ENCODE measurements around the gene TPST2. TPM values are rescaled to one million over a fixed set of nuclear protein-coding genes. Genes with fewer than 3 reads are reported as not detected.

The TPST2 gene
- polyA plus RNA-seq, 1 experiment = 33.6 TPM

GRCh38 chr22:26527574-26528465 lies 62.1 kb downstream of the TPST2 start:
- H3K27me3 ChIP-seq (ENCODE audit: control insufficient read depth, insufficient read depth, low read length) = no peaks in the 10 kb centered on the region
- no peaks in the 10 kb centered on the region for H3K9me3 ChIP-seq (ENCODE audit: control insufficient read depth, insufficient read depth, low read length)
- no peak for DNase-seq (ENCODE audit: low read depth, low spot score)
- POLR2A ChIA-PET = interaction anchor here (1.0 kb wide), 1 partner anchor 98 kb away, joined by 4 read pairs; no protein-coding TSS in a partner anchor
- no peak for TF ChIP-seq CTCF (IDR thresholded peaks at IDR 0.05; ENCODE audit: low read depth, low read length)
- CTCF ChIA-PET = no interaction called here
- no peak overlapping the region for H3K27ac ChIP-seq (ENCODE audit: low read depth, low read length)
- H3K4me3 ChIP-seq (ENCODE audit: low read depth, low read length) = no peak overlapping the region

GRCh38 chr22:26527167-26527566 lies 62.8 kb downstream of the TPST2 start:
- no peaks in the 10 kb centered on the region for H3K9me3 ChIP-seq (ENCODE audit: control insufficient read depth, insufficient read depth, low read length)
- H3K27me3 ChIP-seq (ENCODE audit: control insufficient read depth, insufficient read depth, low read length) = no peaks in the 10 kb centered on the region
- DNase-seq (ENCODE audit: low read depth, low spot score) = no peak
- POLR2A ChIA-PET = no interaction called here
- H3K4me3 ChIP-seq (ENCODE audit: low read depth, low read length) = no peak overlapping the region
- H3K27ac ChIP-seq (ENCODE audit: low read depth, low read length) = no peak overlapping the region
- CTCF ChIA-PET = no interaction called here
- TF ChIP-seq CTCF (IDR thresholded peaks at IDR 0.05; ENCODE audit: low read depth, low read length) = no peak

GRCh38 chr22:26525946-26526564 lies 63.9 kb downstream of the TPST2 start:
- no peaks in the 10 kb centered on the region for H3K9me3 ChIP-seq (ENCODE audit: control insufficient read depth, insufficient read depth, low read length)
- no peak for DNase-seq (ENCODE audit: low read depth, low spot score)
- POLR2A ChIA-PET = no interaction called here
- no peaks in the 10 kb centered on the region for H3K27me3 ChIP-seq (ENCODE audit: control insufficient read depth, insufficient read depth, low read length)
- no peak for TF ChIP-seq CTCF (IDR thresholded peaks at IDR 0.05; ENCODE audit: low read depth, low read length)
- no peak overlapping the region for H3K27ac ChIP-seq (ENCODE audit: low read depth, low read length)
- CTCF ChIA-PET = no interaction called here
- no peak overlapping the region for H3K4me3 ChIP-seq (ENCODE audit: low read depth, low read length)

GRCh38 chr22:26524870-26525269 lies 65.1 kb downstream of the TPST2 start:
- POLR2A ChIA-PET = no interaction called here
- CTCF ChIA-PET = no interaction called here

More at GRCh38 chr22:26524870-26525269, 65.1 kb downstream of the TPST2 start:
- Histone ChIP-seq H3K27me3 (ENCODE audit: control insufficient read depth, insufficient read depth, low read length) (no peaks in the 10 kb centered on the region), H3K9me3 (ENCODE audit: control insufficient read depth, insufficient read depth, low read length) (no peaks in the 10 kb centered on the region), H3K4me3 (ENCODE audit: low read depth, low read length) (no peak overlapping the region), H3K27ac (ENCODE audit: low read depth, low read length) (no peak overlapping the region)
- no peak for TF ChIP-seq CTCF (IDR thresholded peaks at IDR 0.05; ENCODE audit: low read depth, low read length)
- DNase-seq (ENCODE audit: low read depth, low spot score) = no peak

All from AG04450 (cell line).